Peyer's patch (tissue), 4 donors: ENCODE data around the gene H6PD.

Experiments used
- POLR2A ChIP-seq, 2 donors: fragments of 450-650 bp; IDR thresholded peaks; one replicate each; pipeline ENCODE4 v1.5.1; 2017; ENCODE audit warnings: antibody characterized with exemption in 2 of 2, mild to moderate bottlenecking in 2 of 2, moderate library complexity in 2 of 2
- TF ChIP-seq, protein P1 (sequence below), 6 experiments: fragments of 450-650 bp in 4 of 6; fragments of 200-600 bp in 2 of 6; sonication (generic) in 1 of 6; IDR thresholded peaks; one replicate each; pipeline ENCODE4 v1.5.1; 2017 to 2019; ENCODE audit warnings: antibody characterized with exemption in 6 of 6, mild to moderate bottlenecking in 3 of 6, moderate library complexity in 1 of 6

DNA sequence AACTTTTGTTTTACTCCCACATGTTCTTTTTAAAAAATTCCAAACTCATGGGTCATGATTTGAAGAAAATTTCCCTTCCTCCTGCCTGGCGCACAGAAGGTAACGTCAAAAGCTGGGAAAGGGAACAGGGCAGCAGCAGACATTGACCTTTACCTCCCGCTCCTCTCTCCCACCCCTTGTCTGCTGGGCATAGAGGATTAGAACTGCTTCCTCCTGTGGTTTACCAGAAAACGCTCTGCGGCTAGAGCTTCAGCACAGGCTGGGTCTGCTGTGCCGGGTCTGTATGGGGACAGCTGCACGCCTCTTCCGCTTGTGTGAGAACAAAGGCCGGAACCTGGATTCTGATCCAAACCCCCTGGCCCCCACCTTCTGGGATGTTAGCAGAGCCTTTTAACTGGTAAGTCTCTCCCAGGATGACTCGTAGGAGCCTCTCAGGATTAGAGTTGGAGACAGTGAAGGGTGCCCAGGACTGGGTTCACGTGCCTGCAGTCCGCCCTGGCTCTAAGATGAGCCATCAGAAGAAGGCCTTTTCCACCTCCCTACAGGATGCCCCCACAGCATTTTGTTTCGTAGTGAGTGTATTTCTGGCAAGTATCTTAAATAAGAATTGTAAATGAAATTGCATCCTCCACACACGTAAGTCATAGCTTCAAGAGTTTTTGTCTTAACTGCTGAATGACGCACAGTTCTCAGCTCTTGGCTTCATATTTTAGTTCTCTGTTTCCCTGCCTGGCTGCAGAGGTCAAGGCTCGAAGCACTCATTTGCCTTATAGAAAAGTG is 5.2 kb downstream of the H6PD start:
- TF ChIP-seq, protein P1, sequence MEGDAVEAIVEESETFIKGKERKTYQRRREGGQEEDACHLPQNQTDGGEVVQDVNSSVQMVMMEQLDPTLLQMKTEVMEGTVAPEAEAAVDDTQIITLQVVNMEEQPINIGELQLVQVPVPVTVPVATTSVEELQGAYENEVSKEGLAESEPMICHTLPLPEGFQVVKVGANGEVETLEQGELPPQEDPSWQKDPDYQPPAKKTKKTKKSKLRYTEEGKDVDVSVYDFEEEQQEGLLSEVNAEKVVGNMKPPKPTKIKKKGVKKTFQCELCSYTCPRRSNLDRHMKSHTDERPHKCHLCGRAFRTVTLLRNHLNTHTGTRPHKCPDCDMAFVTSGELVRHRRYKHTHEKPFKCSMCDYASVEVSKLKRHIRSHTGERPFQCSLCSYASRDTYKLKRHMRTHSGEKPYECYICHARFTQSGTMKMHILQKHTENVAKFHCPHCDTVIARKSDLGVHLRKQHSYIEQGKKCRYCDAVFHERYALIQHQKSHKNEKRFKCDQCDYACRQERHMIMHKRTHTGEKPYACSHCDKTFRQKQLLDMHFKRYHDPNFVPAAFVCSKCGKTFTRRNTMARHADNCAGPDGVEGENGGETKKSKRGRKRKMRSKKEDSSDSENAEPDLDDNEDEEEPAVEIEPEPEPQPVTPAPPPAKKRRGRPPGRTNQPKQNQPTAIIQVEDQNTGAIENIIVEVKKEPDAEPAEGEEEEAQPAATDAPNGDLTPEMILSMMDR (IDR thresholded peaks at IDR 0.05): no peak
- TF ChIP-seq POLR2A (IDR thresholded peaks at IDR 0.05): no peak
